Measurements from ENCODE around the gene CXCR6. TPM values are rescaled to one million over a fixed set of nuclear protein-coding genes. Genes with fewer than 3 reads are reported as not detected.

Gene CXCR6
- total and polyA plus RNA-seq, 2 of the 13 experiments (the other 11 are each of a cell fraction or from before 2014, with no cell fraction given): not detected

GRCh38 chr3:45991341-45991740 is 48.1 kb downstream of the CXCR6 start:
- WGBS (ENCODE audit: low lambda C conversion rate): 97% methylated on average over 5 of the region's 6 CpGs
- Histone ChIP-seq H3K79me2 (ENCODE audit: insufficient read depth, low read length) (peaks cover 38% of the 10 kb centered on the region), H2AFZ (ENCODE audit: low read length) (no peak overlapping the region), H4K20me1 (ENCODE audit: insufficient read depth, low read length) (no peaks in the 10 kb centered on the region), H3K4me3 (replicated peaks in 1 of 3; ENCODE audit: insufficient read depth in 1 of 3, low read depth in 2 of 3, low read length in 3 of 3) (no peak overlapping the region), H3K27ac (ENCODE audit: extremely low read length, insufficient read depth, low read length) (no peak overlapping the region), H3K4me2 (ENCODE audit: low read depth, low read length) (no peak overlapping the region), H3K27me3 (ENCODE audit: control insufficient read depth in 1 of 2, insufficient read depth in 2 of 2, low read length in 2 of 2) (no peaks in the 10 kb centered on the region; a peak in 1 of 5 replicates), H3K9me3 (ENCODE audit: low read length) (no peaks in the 10 kb centered on the region), H3K9ac (ENCODE audit: insufficient read depth, low read depth, low read length) (no peak overlapping the region), H3K36me3 (replicated peaks in 1 of 2; ENCODE audit: control insufficient read depth in 1 of 2, insufficient read depth in 2 of 2, low read length in 2 of 2) (no peaks in the 10 kb centered on the region), H3K4me1 (ENCODE audit: insufficient read depth, low read length) (peaks cover 50% of the 10 kb centered on the region)
- TF ChIP-seq ZNF768 (CRISPR knock-in tag; IDR thresholded peaks at IDR 0.05) (no peak), STAT5B (CRISPR knock-in tag; IDR thresholded peaks at IDR 0.05) (no peak), GZF1 (CRISPR knock-in tag; IDR thresholded peaks at IDR 0.05) (no peak)
- TF ChIP-seq, protein P1, sequence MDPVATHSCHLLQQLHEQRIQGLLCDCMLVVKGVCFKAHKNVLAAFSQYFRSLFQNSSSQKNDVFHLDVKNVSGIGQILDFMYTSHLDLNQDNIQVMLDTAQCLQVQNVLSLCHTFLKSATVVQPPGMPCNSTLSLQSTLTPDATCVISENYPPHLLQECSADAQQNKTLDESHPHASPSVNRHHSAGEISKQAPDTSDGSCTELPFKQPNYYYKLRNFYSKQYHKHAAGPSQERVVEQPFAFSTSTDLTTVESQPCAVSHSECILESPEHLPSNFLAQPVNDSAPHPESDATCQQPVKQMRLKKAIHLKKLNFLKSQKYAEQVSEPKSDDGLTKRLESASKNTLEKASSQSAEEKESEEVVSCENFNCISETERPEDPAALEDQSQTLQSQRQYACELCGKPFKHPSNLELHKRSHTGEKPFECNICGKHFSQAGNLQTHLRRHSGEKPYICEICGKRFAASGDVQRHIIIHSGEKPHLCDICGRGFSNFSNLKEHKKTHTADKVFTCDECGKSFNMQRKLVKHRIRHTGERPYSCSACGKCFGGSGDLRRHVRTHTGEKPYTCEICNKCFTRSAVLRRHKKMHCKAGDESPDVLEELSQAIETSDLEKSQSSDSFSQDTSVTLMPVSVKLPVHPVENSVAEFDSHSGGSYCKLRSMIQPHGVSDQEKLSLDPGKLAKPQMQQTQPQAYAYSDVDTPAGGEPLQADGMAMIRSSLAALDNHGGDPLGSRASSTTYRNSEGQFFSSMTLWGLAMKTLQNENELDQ (CRISPR knock-in tag; IDR thresholded peaks at IDR 0.05; ENCODE audit: borderline replicate concordance): no peak
- BruUV-seq (replicated peaks): no TSS peak
- CTCF ChIA-PET (ENCODE audit: low intra/inter-chr PET ratio, low total read pairs): no interaction called here
- intact Hi-C loops (cut with micrococcal nuclease; ENCODE audit: unreplicated experiment) (no loop called here), in situ Hi-C loops (cut with HindIII; ENCODE audit: extremely low pct_ligation_motif_present, low pct_unique_long_range_greater_than_20kb) (no loop called here)
- FAIRE-seq (no peak), ATAC-seq (no peak), DNase-seq (ENCODE audit: low spot score) (no peak)
- POLR2A ChIA-PET: no interaction called here

- Histone ChIP-seq H3K4me3 (replicated peaks in 1 of 3; ENCODE audit: insufficient read depth in 1 of 3, low read depth in 2 of 3, low read length in 3 of 3) (no peak overlapping the region), H3K79me2 (ENCODE audit: insufficient read depth, low read length) (peaks cover 32% of the 10 kb centered on the region), H3K4me1 (ENCODE audit: insufficient read depth, low read length) (peaks cover 44% of the 10 kb centered on the region), H3K9me3 (ENCODE audit: low read length) (no peaks in the 10 kb centered on the region), H2AFZ (ENCODE audit: low read length) (no peak overlapping the region), H3K36me3 (replicated peaks in 1 of 2; ENCODE audit: control insufficient read depth in 1 of 2, insufficient read depth in 2 of 2, low read length in 2 of 2) (no peaks in the 10 kb centered on the region), H4K20me1 (ENCODE audit: insufficient read depth, low read length) (no peaks in the 10 kb centered on the region), H3K27ac (ENCODE audit: extremely low read length, insufficient read depth, low read length) (no peak overlapping the region), H3K9ac (ENCODE audit: insufficient read depth, low read depth, low read length) (no peak overlapping the region), H3K27me3 (ENCODE audit: control insufficient read depth in 1 of 2, insufficient read depth in 2 of 2, low read length in 2 of 2) (no peaks in the 10 kb centered on the region; a peak in 1 of 5 replicates), H3K4me2 (ENCODE audit: low read depth, low read length) (no peak overlapping the region)
- FAIRE-seq (no peak), ATAC-seq (no peak), DNase-seq (ENCODE audit: low spot score) (no peak)
- in situ Hi-C loops (cut with HindIII; ENCODE audit: extremely low pct_ligation_motif_present, low pct_unique_long_range_greater_than_20kb) (no loop called here), intact Hi-C loops (cut with micrococcal nuclease; ENCODE audit: unreplicated experiment) (no loop called here)
- no peak for TF ChIP-seq ZFP36L2 (CRISPR knock-in tag; IDR thresholded peaks at IDR 0.05)
- TF ChIP-seq AFF4 (CRISPR knock-in tag; IDR thresholded peaks at IDR 0.05): no peak
- no peak for TF ChIP-seq GABPA (IDR thresholded peaks at IDR 0.05; ENCODE audit: low read depth, low read length)
- TF ChIP-seq GABPA (CRISPR knock-in tag; IDR thresholded peaks at IDR 0.05; ENCODE audit: low read depth): no peak
- TF ChIP-seq MAFK (conservative IDR thresholded peaks at IDR 0.05 in 1 of 2, IDR thresholded peaks at IDR 0.05 in 1 of 2; ENCODE audit: low read length in 2 of 2): 0 out of 4 replicates have a peak, but pooled peaks have one; percentile 6 to 15
- no TSS peak for BruUV-seq (replicated peaks)
- WGBS (ENCODE audit: low lambda C conversion rate): 87% methylated on average over 2 of the region's 2 CpGs
- CTCF ChIA-PET (ENCODE audit: low intra/inter-chr PET ratio, low total read pairs): no interaction called here
- POLR2A ChIA-PET: no interaction called here
These were observed 49.0 kb downstream of the CXCR6 start for GRCh38 chr3:45992133-45992729.
